ENCODE results near the gene ECHS1. TPM values are rescaled to one million over a fixed set of nuclear protein-coding genes. Genes with fewer than 3 reads are reported as not detected.

Gene ECHS1
- total and polyA plus RNA-seq, 2 experiments from 2014 or later = 92.1 to 127 TPM

DNA sequence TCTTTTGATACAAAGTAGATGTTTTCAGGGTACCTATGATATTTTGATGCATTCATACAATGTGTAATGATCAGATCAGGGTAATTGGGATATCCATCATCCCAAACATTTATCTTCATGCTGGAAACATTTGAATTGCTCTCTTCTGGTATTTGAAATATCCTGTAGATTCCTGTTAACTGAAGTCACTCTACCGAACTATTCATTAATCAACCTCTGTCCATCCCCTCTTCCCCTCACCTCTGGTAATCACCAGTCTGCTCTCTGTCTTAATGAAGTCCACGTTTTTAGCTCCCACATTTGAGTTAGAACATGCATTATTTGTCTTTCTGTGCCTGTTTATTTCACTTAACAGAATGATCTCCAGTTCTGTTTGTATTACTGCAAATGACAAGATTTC lies 32.1 kb upstream of the ECHS1 start (continued):
- TF ChIP-seq EZH2 (IDR thresholded peaks at IDR 0.05; ENCODE audit: low read depth, unreplicated experiment) = no peak

DNA sequence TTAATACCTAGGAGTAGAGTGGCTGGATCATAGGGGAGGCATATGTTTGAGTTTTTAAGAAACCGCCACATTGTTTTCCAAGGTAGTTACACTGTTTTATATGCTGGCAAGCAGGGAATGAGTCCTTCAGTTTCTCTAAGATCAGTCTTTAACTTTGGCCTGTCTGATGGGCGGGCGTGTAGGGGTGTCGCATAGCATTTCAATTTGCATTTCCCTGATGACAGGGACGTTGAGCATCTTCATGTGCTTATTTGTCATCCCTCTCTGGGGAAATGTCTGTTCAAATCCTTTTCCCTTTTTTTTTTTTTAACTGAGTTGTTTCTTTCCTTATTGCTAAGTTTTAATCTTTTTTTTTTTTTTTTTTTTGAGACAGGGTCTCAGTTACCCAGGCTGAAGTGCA lies 30.6 kb upstream of the ECHS1 start:
- H3K27ac ChIP-seq (ENCODE audit: low read depth) = no peak overlapping the region
- DNase-seq (ENCODE audit: low spot score) = no peak
- H3K4me2 ChIP-seq = no peak overlapping the region
- ATAC-seq = no peak
- Mint-ChIP-seq H3K4me1 (no peaks in the 10 kb centered on the region), H3K27me3 (ENCODE audit: insufficient read depth, low read depth, poor library complexity) (peaks cover 4% of the 10 kb centered on the region), H3K36me3 (ENCODE audit: low read depth) (peaks cover 79% of the 10 kb centered on the region), H3K4me3 (no peak overlapping the region), H3K27ac (no peak overlapping the region), H3K9me3 (no peaks in the 10 kb centered on the region)
- H4K20me1 ChIP-seq (replicated peaks; ENCODE audit: insufficient read depth) = peaks cover 35% of the 10 kb centered on the region
- no peaks in the 10 kb centered on the region for H3K4me1 ChIP-seq (ENCODE audit: insufficient read depth)
- no peak for TF ChIP-seq CREB1 (CRISPR knock-in tag; IDR thresholded peaks at IDR 0.05; ENCODE audit: low read depth)
- no peak for TF ChIP-seq NANOG (IDR thresholded peaks at IDR 0.05; ENCODE audit: borderline replicate concordance)
- TF ChIP-seq, protein P1, sequence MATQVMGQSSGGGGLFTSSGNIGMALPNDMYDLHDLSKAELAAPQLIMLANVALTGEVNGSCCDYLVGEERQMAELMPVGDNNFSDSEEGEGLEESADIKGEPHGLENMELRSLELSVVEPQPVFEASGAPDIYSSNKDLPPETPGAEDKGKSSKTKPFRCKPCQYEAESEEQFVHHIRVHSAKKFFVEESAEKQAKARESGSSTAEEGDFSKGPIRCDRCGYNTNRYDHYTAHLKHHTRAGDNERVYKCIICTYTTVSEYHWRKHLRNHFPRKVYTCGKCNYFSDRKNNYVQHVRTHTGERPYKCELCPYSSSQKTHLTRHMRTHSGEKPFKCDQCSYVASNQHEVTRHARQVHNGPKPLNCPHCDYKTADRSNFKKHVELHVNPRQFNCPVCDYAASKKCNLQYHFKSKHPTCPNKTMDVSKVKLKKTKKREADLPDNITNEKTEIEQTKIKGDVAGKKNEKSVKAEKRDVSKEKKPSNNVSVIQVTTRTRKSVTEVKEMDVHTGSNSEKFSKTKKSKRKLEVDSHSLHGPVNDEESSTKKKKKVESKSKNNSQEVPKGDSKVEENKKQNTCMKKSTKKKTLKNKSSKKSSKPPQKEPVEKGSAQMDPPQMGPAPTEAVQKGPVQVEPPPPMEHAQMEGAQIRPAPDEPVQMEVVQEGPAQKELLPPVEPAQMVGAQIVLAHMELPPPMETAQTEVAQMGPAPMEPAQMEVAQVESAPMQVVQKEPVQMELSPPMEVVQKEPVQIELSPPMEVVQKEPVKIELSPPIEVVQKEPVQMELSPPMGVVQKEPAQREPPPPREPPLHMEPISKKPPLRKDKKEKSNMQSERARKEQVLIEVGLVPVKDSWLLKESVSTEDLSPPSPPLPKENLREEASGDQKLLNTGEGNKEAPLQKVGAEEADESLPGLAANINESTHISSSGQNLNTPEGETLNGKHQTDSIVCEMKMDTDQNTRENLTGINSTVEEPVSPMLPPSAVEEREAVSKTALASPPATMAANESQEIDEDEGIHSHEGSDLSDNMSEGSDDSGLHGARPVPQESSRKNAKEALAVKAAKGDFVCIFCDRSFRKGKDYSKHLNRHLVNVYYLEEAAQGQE (IDR thresholded peaks at IDR 0.05; ENCODE audit: unreplicated experiment) = no peak
- TF ChIP-seq, protein P2, sequence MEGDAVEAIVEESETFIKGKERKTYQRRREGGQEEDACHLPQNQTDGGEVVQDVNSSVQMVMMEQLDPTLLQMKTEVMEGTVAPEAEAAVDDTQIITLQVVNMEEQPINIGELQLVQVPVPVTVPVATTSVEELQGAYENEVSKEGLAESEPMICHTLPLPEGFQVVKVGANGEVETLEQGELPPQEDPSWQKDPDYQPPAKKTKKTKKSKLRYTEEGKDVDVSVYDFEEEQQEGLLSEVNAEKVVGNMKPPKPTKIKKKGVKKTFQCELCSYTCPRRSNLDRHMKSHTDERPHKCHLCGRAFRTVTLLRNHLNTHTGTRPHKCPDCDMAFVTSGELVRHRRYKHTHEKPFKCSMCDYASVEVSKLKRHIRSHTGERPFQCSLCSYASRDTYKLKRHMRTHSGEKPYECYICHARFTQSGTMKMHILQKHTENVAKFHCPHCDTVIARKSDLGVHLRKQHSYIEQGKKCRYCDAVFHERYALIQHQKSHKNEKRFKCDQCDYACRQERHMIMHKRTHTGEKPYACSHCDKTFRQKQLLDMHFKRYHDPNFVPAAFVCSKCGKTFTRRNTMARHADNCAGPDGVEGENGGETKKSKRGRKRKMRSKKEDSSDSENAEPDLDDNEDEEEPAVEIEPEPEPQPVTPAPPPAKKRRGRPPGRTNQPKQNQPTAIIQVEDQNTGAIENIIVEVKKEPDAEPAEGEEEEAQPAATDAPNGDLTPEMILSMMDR (conservative IDR thresholded peaks at IDR 0.05; ENCODE audit: low read depth in 2 of 2) = no peak
- no peak for TF ChIP-seq EZH2phosphoT487 (IDR thresholded peaks at IDR 0.05; ENCODE audit: unreplicated experiment)
- TF ChIP-seq JUNB (IDR thresholded peaks at IDR 0.05; ENCODE audit: unreplicated experiment) = no peak
- TF ChIP-seq, protein P3, sequence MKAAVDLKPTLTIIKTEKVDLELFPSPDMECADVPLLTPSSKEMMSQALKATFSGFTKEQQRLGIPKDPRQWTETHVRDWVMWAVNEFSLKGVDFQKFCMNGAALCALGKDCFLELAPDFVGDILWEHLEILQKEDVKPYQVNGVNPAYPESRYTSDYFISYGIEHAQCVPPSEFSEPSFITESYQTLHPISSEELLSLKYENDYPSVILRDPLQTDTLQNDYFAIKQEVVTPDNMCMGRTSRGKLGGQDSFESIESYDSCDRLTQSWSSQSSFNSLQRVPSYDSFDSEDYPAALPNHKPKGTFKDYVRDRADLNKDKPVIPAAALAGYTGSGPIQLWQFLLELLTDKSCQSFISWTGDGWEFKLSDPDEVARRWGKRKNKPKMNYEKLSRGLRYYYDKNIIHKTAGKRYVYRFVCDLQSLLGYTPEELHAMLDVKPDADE (IDR thresholded peaks at IDR 0.05) = no peak
- no peak for TF ChIP-seq EZH2 (IDR thresholded peaks at IDR 0.05; ENCODE audit: low read depth, unreplicated experiment)
- no peaks in the 10 kb centered on the region for H3K9me2 ChIP-seq (ENCODE audit: insufficient read depth)
- no peak overlapping the region for H2AFZ ChIP-seq
- H3K4me3 ChIP-seq = no peak overlapping the region
- no peaks in the 10 kb centered on the region for H3K27me3 ChIP-seq (ENCODE audit: insufficient read depth)
- H3F3A ChIP-seq (replicated peaks; ENCODE audit: low read depth) = no peaks in the 10 kb centered on the region
- H3K79me2 ChIP-seq (replicated peaks; ENCODE audit: insufficient read depth) = peaks cover 55% of the 10 kb centered on the region
- peaks cover 5% of the 10 kb centered on the region for H3K36me3 ChIP-seq (ENCODE audit: insufficient read depth)

All from GM23338 (cell line).